ENCODE data around the gene SPO11.

DNA sequence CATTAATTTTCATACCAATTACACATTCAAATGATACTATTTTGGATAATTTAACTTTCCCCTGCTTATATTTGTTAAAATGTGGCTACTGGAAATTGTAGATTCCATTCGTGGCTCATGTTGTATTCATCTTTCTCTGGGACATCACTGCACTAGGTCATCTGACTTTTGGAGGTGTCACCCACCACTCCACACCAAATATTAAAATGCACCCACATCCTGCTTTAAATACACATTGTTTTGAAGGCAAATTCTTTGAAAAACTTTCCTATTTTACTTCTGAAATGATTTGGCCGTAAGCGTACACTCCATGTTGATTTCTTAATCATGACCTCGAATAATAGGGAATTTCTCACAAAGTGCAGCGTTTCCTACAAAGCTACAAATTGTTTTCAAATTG, 52.9 kb downstream of the SPO11 start:
- TF ChIP-seq FIP1L1 (IDR thresholded peaks at IDR 0.05; ENCODE audit: borderline replicate concordance, insufficient read depth, low read depth, low read length): no peak
- TF ChIP-seq FOXM1 (CRISPR knock-in tag; IDR thresholded peaks at IDR 0.05): no peak
- TF ChIP-seq ZNF709 (CRISPR knock-in tag; IDR thresholded peaks at IDR 0.05): no peak
- TF ChIP-seq MAFK (conservative IDR thresholded peaks at IDR 0.05 in 1 of 2, IDR thresholded peaks at IDR 0.05 in 1 of 2; ENCODE audit: low read length in 2 of 2): no peak
- no peak for TF ChIP-seq CTCF (CRISPR knock-in tag; IDR thresholded peaks at IDR 0.05)
- TF ChIP-seq ZNF274 (CRISPR knock-in tag; IDR thresholded peaks at IDR 0.05): no peak
- no peak for TF ChIP-seq NR3C1 (CRISPR knock-in tag; IDR thresholded peaks at IDR 0.05)
- no peak for TF ChIP-seq NR2F6 (IDR thresholded peaks at IDR 0.05)
- no peak for TF ChIP-seq NR2F6 (CRISPR knock-in tag; IDR thresholded peaks at IDR 0.05)
- TF ChIP-seq FOXK2 (IDR thresholded peaks at IDR 0.05): no peak
- TF ChIP-seq FOXA1 (IDR thresholded peaks at IDR 0.05): no peak
- no peak for TF ChIP-seq FOXA1 (CRISPR knock-in tag; IDR thresholded peaks at IDR 0.05)
